WTC11 (cell line): ENCODE data around the gene MYLK. TPM values are rescaled to one million over a fixed set of nuclear protein-coding genes. Genes with fewer than 3 reads are reported as not detected.
A peak's percentile ranks its signal among the peaks of the same experiment; 100 is the strongest.

Experiments
- ATAC-seq: fragments of 200-7000 bp; cut with Tn5 transposase; 2 replicates; pipeline ENCODE4 v1.10.0; 2021; ENCODE audit warnings: mild to moderate bottlenecking, moderate library complexity
- CTCF ChIA-PET: fragments of 300-600 bp; sonication (Branson Sonifier 250); formaldehyde crosslinking; loops from one replicate; lab custom pipeline; 2021; ENCODE audit warnings: antibody characterized with exemption; lab: Charles Lee
- POLR2A ChIA-PET: fragments of 350-600 bp; sonication (Branson Sonifier 250); formaldehyde crosslinking; loops from one replicate; lab custom pipeline; 2021; ENCODE audit warnings: antibody characterized with exemption; lab: Charles Lee
- DNase-seq: peaks from one replicate; pipeline ENCODE4 v3.0.0; 2021; ENCODE audit warnings: low spot score
- H3K27ac Mint-ChIP-seq: 2 replicates; pipeline ENCODE4 v1.8.0; 2021; ENCODE audit warnings: mixed read lengths
- H3K27me3 Mint-ChIP-seq: 2 replicates; pipeline ENCODE4 v1.8.0; 2021; ENCODE audit warnings: low read depth, mild to moderate bottlenecking, moderate library complexity, mixed read lengths
- H3K36me3 Mint-ChIP-seq: 2 replicates; pipeline ENCODE4 v1.8.0; 2021; ENCODE audit warnings: mixed read lengths
- H3K4me1 Mint-ChIP-seq: 2 replicates; pipeline ENCODE4 v1.8.0; 2022; ENCODE audit warnings: mixed read lengths
- H3K4me3 Mint-ChIP-seq: 2 replicates; pipeline ENCODE4 v1.8.0; 2021; ENCODE audit warnings: mild to moderate bottlenecking, moderate library complexity, mixed read lengths
- H3K9me3 Mint-ChIP-seq: 2 replicates; pipeline ENCODE4 v1.8.0; 2021; ENCODE audit warnings: mixed read lengths
- ELF4 ChIP-seq: sonication (generic); formaldehyde crosslinking; IDR thresholded peaks from 2 replicates; pipeline ENCODE4 v1.8.1; 2022; ENCODE audit warnings: low read depth, mild to moderate bottlenecking, moderate library complexity, missing genetic modification reagents
- EMX1 ChIP-seq: fragments of 250-450 bp; sonication (Bioruptor Pico); IDR thresholded peaks from 2 replicates; pipeline ENCODE4 v1.8.0; 2021; ENCODE audit warnings: mild to moderate bottlenecking
- FOXJ3 ChIP-seq: sonication (generic); formaldehyde crosslinking; IDR thresholded peaks from 2 replicates; pipeline ENCODE4 v1.9.0; 2021; ENCODE audit warnings: missing genetic modification reagents, mild to moderate bottlenecking, borderline replicate concordance
- FOXK1 ChIP-seq: sonication (generic); formaldehyde crosslinking; IDR thresholded peaks from 2 replicates; pipeline ENCODE4 v1.8.0; 2022; ENCODE audit warnings: mild to moderate bottlenecking, moderate library complexity, missing genetic modification reagents
- IRF2 ChIP-seq: sonication (generic); formaldehyde crosslinking; IDR thresholded peaks from 2 replicates; pipeline ENCODE4 v1.8.0; 2022; ENCODE audit warnings: low read depth, missing genetic modification reagents, borderline replicate concordance
- NR2C2 ChIP-seq: sonication (generic); formaldehyde crosslinking; IDR thresholded peaks from 2 replicates; pipeline ENCODE4 v1.8.0; 2022; ENCODE audit warnings: mild to moderate bottlenecking, missing genetic modification reagents
- SMAD3 ChIP-seq: sonication (generic); formaldehyde crosslinking; IDR thresholded peaks from 2 replicates; pipeline ENCODE4 v1.8.0; 2022; ENCODE audit warnings: missing genetic modification reagents, mild to moderate bottlenecking, borderline replicate concordance
- TEAD4 ChIP-seq: sonication (generic); formaldehyde crosslinking; IDR thresholded peaks from 2 replicates; pipeline ENCODE4 v1.8.0; 2022; ENCODE audit warnings: mild to moderate bottlenecking, missing genetic modification reagents
- ZNF317 ChIP-seq: sonication (generic); formaldehyde crosslinking; IDR thresholded peaks from 2 replicates; pipeline ENCODE4 v1.8.1; 2023; ENCODE audit warnings: low read depth, mild to moderate bottlenecking, moderate library complexity, missing genetic modification reagents, borderline replicate concordance
- ZNF416 ChIP-seq: fragments of 250-450 bp; sonication (Bioruptor Pico); IDR thresholded peaks from 2 replicates; pipeline ENCODE4 v1.9.0; 2021; ENCODE audit warnings: mild to moderate bottlenecking, inconsistent platforms
- total RNA-seq: library from RNA; stranded (reverse); gene quantifications from 3 replicates; pipeline ENCODE4 v1.2.3, GENCODE V29; 2021
- TF ChIP-seq, protein P1 (sequence below): sonication (generic); formaldehyde crosslinking; IDR thresholded peaks from 2 replicates; pipeline ENCODE4 v1.8.1; 2023; ENCODE audit warnings: mild to moderate bottlenecking, missing genetic modification reagents
- TF ChIP-seq, protein P2 (sequence below): fragments of 250-450 bp; sonication (Bioruptor Pico); IDR thresholded peaks from 2 replicates; pipeline ENCODE4 v1.8.0; 2021; ENCODE audit warnings: mild to moderate bottlenecking
- TF ChIP-seq, protein P3 (sequence below): sonication (generic); formaldehyde crosslinking; IDR thresholded peaks from 2 replicates; pipeline ENCODE4 v1.8.1; 2022; ENCODE audit warnings: missing genetic modification reagents, borderline replicate concordance

The MYLK gene
- total RNA-seq, 1 experiment from 2014 or later, result 10.4 TPM

DNA sequence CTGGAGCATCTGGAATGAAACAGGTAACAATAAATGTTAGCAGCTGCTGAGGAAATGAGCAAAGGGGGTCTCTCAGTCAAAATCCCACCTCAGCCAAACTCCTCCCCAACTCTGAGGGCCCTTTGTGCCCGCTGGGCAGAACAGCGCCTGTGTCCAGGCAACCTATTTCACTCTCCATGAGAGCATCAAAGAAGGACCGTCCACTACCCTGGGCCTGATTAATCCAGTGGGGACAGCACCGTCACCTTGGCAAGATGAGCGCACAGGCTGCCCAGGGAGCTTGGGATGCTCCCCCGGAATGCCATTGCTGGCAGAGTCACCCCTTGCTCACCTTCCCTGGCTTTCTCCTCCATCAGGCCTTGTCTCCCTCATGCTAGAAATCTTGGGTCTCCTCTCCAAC lies 201.8 kb downstream of the MYLK start (continued):
- TF ChIP-seq FOXJ3 (no peak), TEAD4 (no peak), IRF2 (CRISPR knock-in tag) (no peak)
- TF ChIP-seq, protein P1, sequence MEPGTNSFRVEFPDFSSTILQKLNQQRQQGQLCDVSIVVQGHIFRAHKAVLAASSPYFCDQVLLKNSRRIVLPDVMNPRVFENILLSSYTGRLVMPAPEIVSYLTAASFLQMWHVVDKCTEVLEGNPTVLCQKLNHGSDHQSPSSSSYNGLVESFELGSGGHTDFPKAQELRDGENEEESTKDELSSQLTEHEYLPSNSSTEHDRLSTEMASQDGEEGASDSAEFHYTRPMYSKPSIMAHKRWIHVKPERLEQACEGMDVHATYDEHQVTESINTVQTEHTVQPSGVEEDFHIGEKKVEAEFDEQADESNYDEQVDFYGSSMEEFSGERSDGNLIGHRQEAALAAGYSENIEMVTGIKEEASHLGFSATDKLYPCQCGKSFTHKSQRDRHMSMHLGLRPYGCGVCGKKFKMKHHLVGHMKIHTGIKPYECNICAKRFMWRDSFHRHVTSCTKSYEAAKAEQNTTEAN, result no peak

DNA sequence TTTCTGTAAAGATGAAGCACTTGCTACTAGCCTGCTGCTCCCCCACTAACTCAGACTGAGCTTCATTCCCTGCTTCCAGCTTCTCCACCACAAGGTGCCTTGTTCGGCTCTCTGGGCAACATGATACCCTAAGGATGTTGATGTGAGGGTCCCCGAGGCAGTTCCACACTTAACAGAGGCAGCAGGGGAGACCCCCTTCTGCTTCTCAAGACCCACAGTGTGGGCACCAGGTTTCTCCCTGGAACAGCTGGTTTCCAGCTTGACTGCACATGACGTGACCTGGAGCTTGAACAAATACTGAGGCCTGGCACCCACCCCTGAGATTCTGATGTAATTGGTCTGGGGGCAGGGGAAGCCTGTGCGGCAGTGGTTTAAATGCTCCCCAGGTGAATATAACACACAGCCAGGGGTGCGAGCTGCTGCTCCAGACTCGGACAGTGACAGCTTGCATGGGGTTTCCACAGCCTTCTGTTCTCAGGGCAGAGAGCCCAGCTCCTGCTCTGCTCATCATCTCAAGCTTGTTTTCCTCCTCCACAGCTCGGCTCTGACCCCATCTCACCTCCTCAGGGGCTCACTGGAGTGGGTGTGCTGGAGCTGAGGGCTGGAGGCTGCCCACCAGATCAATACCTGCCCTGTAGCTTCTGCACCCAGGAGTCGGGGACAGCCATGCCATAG lies 204.3 kb downstream of the MYLK start:
- Mint-ChIP-seq H3K9me3 (no peaks in the 10 kb centered on the region), H3K4me1 (no peaks in the 10 kb centered on the region), H3K4me3 (no peak overlapping the region), H3K27me3 (no peaks in the 10 kb centered on the region), H3K36me3 (no peaks in the 10 kb centered on the region), H3K27ac (no peak overlapping the region)
- no peak for DNase-seq
- ChIA-PET POLR2A (no interaction called here), CTCF (interaction anchor here (1.0 to 3.0 kb wide), 4 partner anchors 22 to 44 kb away, joined by 4 to 21 read pairs (median 9); no protein-coding TSS in a partner anchor)
- no peak for ATAC-seq
- TF ChIP-seq, protein P1, result no peak

DNA sequence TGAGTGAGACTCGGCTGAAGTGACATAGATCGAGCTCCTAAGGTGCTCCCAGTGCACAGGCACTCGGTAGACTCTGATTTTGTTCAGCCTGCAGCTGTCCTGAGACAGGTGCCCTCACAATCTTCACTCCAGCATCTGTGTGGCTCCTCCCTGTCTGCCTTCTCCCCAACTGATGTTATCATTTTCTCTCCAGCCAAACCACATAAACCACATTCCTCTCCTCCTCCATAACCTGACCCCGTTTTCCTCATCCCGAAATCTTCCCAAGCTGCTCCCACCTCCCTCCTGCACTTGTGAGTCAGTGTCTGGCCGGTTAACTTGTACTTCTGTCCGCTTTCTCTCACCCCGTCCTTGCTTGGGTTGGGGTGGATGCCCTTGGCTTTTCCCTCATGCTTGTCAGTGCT lies 206.0 kb downstream of the MYLK start:
- H3K27me3 Mint-ChIP-seq, result no peaks in the 10 kb centered on the region
- ChIA-PET CTCF (interaction anchor here (0.5 to 3.0 kb wide), 2 partner anchors 25 to 349 kb away, joined by 3 to 21 read pairs; no protein-coding TSS in a partner anchor), POLR2A (no interaction called here)
- H3K9me3 Mint-ChIP-seq, result no peaks in the 10 kb centered on the region
- no peaks in the 10 kb centered on the region for H3K36me3 Mint-ChIP-seq
- TF ChIP-seq ZNF317 (CRISPR knock-in tag) (no peak), SMAD3 (CRISPR knock-in tag) (no peak), FOXK1 (CRISPR knock-in tag) (no peak), ZNF416 (CRISPR knock-in tag) (no peak), ELF4 (CRISPR knock-in tag) (no peak), IRF2 (CRISPR knock-in tag) (no peak), EMX1 (CRISPR knock-in tag) (no peak), NR2C2 (CRISPR knock-in tag) (no peak)
- TF ChIP-seq, protein P2, sequence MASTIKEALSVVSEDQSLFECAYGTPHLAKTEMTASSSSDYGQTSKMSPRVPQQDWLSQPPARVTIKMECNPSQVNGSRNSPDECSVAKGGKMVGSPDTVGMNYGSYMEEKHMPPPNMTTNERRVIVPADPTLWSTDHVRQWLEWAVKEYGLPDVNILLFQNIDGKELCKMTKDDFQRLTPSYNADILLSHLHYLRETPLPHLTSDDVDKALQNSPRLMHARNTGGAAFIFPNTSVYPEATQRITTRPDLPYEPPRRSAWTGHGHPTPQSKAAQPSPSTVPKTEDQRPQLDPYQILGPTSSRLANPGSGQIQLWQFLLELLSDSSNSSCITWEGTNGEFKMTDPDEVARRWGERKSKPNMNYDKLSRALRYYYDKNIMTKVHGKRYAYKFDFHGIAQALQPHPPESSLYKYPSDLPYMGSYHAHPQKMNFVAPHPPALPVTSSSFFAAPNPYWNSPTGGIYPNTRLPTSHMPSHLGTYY (CRISPR knock-in tag), result no peak
- TF ChIP-seq, protein P3, sequence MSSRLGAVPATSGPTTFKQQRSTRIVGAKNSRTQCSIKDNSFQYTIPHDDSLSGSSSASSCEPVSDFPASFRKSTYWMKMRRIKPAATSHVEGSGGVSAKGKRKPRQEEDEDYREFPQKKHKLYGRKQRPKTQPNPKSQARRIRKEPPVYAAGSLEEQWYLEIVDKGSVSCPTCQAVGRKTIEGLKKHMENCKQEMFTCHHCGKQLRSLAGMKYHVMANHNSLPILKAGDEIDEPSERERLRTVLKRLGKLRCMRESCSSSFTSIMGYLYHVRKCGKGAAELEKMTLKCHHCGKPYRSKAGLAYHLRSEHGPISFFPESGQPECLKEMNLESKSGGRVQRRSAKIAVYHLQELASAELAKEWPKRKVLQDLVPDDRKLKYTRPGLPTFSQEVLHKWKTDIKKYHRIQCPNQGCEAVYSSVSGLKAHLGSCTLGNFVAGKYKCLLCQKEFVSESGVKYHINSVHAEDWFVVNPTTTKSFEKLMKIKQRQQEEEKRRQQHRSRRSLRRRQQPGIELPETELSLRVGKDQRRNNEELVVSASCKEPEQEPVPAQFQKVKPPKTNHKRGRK (CRISPR knock-in tag), result no peak
- ATAC-seq (no peak), DNase-seq (no peak)
- peaks cover 5% of the 10 kb centered on the region for H3K4me1 Mint-ChIP-seq
- no peak overlapping the region for H3K4me3 Mint-ChIP-seq
- peak overlapping the region; percentile 23; the same call in 1 of the 2 replicates for H3K27ac Mint-ChIP-seq
